ENCODE measurements around the gene KLF6.

DNA sequence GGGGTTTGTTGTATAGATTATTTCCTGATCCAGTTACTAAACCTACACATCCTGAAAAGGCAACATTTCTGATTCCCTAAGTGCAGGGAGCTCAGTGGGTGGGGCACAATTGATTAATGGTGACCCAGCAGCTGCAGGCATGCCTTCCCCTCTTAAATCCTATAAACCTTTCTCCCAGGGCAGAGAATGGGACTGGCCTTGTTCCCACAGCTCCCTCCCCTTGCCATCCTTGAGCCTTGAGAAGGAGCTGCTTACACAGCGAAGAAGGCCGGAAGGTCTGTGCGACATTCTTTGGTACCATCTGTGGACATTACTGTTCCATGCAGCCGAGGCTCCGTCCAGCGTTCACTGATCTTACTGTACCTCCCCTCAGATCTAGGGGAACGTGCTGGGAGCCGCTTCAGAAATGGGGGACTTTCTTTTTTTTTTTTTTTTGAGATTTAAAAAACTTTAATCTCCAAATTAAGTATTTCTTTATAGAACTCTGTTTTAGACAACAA, 14.3 kb downstream of the KLF6 start:
- TF ChIP-seq CTCF (IDR thresholded peaks at IDR 0.05) (no peak), POLR2A (IDR thresholded peaks at IDR 0.05) (no peak), EP300 (IDR thresholded peaks at IDR 0.05) (no peak)

Data from tibial nerve (tissue), 4 donors.